Central memory CD8-positive, alpha-beta T cell (primary cell): Measurements from ENCODE around the gene PIP5KL1.
A peak's percentile ranks its signal among the peaks of the same experiment; 100 is the strongest.

Source experiments
- ATAC-seq: fragments of 150-1000 bp; cut with Tn5 transposase; replicated peaks from 2 replicates; pipeline ENCODE4 v1.10.0; 2022; ENCODE audit warnings: mild to moderate bottlenecking, moderate FRiP score, moderate number of reproducible peaks; ENCODE audit not compliant: poor library complexity, severe bottlenecking; ENCODE audit errors: extremely low read depth
- DNase-seq, 2 donors: peaks; one replicate each; pipeline ENCODE4 v3.0.0; 2021; ENCODE audit warnings: low spot score in 2 of 2
- H3K27ac Mint-ChIP-seq: one replicate; pipeline ENCODE4 v1.8.0; 2022; ENCODE audit warnings: low read depth, mild to moderate bottlenecking, moderate library complexity, mixed read lengths
- H3K27me3 Mint-ChIP-seq: one replicate; pipeline ENCODE4 v1.8.0; 2022; ENCODE audit warnings: mixed read lengths
- H3K36me3 Mint-ChIP-seq: one replicate; pipeline ENCODE4 v1.8.0; 2022; ENCODE audit warnings: mild to moderate bottlenecking, moderate library complexity, mixed read lengths; ENCODE audit not compliant: insufficient read depth
- H3K4me1 Mint-ChIP-seq: one replicate; pipeline ENCODE4 v1.8.0; 2022; ENCODE audit warnings: mixed read lengths
- H3K4me3 Mint-ChIP-seq: one replicate; pipeline ENCODE4 v1.8.0; 2022; ENCODE audit warnings: mild to moderate bottlenecking, moderate library complexity, mixed read lengths
- H3K9me3 Mint-ChIP-seq: one replicate; pipeline ENCODE4 v1.8.0; 2022; ENCODE audit warnings: mixed read lengths

Gene PIP5KL1

DNA sequence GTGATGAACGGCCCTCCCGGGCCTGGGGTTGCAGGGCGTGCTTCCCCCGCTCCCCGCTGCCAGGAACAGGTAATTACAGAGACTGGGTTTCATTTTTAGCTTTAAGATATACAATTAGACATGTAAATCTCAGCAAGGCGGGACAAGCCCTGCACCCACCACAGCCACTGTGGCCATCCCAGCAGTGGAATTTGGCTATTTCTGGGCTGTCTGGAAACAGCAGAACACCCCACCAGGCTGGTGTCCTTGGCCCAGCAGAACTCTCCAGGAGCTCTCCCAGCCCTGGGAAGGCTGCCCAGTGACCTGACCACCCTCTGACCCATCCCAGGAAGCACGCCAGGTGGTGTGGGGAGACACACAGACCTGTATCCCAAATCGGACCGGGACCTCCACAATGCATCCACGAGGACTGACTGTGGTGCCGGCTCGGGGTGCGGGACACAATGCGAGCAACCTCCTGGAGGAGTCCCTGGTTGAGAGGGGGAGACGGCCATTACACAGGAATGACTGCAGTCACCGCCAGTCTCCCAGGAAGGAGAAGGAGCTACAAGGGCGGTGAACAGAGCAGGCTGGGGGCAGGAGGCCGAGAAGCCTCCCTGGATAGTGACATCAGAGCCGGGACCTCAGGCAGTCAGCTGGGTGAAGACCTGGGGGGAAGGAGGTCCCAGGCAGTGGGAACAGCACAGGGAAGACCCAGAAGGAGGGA, 32.9 kb upstream of the PIP5KL1 start:
- Mint-ChIP-seq H3K27me3 (no peaks in the 10 kb centered on the region), H3K4me3 (peak overlapping the region; percentile 23), H3K9me3 (no peaks in the 10 kb centered on the region), H3K36me3 (peaks cover 27% of the 10 kb centered on the region), H3K4me1 (peaks cover 89% of the 10 kb centered on the region), H3K27ac (peak overlapping the region; percentile 59)
- DNase-seq (no peak), ATAC-seq (no peak)

DNA sequence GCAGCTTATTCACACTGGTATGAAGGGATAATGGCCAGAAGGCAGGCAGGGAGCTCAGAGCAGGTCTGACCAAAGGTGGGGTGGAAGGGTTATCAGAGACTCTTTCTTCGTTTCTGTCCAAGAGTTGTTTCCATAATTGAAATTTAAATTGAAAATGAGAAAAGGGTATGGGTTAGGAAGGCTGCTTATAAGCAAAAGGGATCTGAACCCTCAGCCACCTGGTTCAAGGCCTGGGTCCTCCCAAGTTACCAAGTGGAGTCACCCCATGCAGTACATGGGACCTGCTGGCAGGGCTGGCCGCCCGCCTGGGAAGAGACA, 32.4 kb upstream of the PIP5KL1 start:
- ATAC-seq (no peak), DNase-seq (no peak)
- H3K4me3 Mint-ChIP-seq: no peak overlapping the region
- H3K9me3 Mint-ChIP-seq: no peaks in the 10 kb centered on the region
- H3K36me3 Mint-ChIP-seq: peaks cover 26% of the 10 kb centered on the region
- H3K4me1 Mint-ChIP-seq: peaks cover 88% of the 10 kb centered on the region
- no peaks in the 10 kb centered on the region for H3K27me3 Mint-ChIP-seq
- H3K27ac Mint-ChIP-seq: peak overlapping the region; percentile 51

DNA sequence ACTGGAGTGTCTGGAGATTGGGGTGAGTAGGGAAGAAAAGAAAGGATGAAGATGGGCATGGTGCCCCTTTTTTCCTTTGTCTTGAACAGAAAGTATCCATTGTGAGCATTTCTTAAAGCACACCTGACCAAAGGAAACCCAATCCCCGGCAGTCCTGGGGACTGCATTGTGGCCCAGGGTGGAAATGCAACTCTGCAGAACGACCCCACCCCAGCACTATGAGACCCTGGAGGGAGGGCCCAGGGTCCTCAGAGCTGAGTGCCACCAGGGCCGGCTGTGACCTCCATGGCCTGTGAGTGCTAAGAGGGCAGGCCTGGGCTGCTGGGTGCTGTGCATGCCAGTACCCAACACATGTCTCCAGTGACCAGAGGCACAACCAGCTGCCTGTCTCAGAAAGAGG, 31.7 kb upstream of the PIP5KL1 start:
- no peaks in the 10 kb centered on the region for H3K9me3 Mint-ChIP-seq
- ATAC-seq (no peak), DNase-seq (no peak)
- no peak overlapping the region for H3K4me3 Mint-ChIP-seq
- H3K27ac Mint-ChIP-seq: peak overlapping the region; percentile 51
- no peaks in the 10 kb centered on the region for H3K27me3 Mint-ChIP-seq
- peaks cover 29% of the 10 kb centered on the region for H3K36me3 Mint-ChIP-seq
- H3K4me1 Mint-ChIP-seq: peaks cover 84% of the 10 kb centered on the region

DNA sequence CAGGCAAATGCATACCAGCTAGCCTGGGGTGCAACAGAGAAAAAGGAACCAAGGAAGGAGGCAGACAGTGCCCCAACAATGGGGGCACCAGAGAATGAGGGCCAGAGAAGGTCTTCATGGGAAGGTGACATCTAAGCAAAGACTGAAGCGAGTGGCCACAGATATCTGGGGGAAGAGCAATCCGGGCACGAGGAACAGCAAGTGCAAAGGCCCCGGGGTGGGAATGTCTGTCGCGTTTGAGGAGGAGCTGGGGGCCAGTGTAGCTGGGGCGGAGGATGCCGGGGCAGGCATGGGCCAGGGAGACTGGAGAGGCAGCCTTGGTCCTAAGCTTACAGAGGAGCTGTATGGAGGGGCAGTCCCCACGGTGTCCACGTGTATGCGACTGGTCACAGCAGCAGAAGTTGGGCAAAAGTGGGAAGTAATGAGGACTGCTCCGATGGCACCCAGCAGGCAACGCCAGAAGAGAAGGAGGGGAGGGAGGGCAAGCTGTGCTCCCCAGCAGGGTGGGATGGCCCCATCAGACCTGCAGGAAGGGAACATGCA, 31.1 kb upstream of the PIP5KL1 start:
- peaks cover 83% of the 10 kb centered on the region for H3K4me1 Mint-ChIP-seq
- no peaks in the 10 kb centered on the region for H3K9me3 Mint-ChIP-seq
- H3K36me3 Mint-ChIP-seq: peaks cover 27% of the 10 kb centered on the region
- no peaks in the 10 kb centered on the region for H3K27me3 Mint-ChIP-seq
- peak overlapping the region; percentile 85 for H3K27ac Mint-ChIP-seq
- no peak for ATAC-seq
- H3K4me3 Mint-ChIP-seq: peak overlapping the region; percentile 8
- no peak for DNase-seq

DNA sequence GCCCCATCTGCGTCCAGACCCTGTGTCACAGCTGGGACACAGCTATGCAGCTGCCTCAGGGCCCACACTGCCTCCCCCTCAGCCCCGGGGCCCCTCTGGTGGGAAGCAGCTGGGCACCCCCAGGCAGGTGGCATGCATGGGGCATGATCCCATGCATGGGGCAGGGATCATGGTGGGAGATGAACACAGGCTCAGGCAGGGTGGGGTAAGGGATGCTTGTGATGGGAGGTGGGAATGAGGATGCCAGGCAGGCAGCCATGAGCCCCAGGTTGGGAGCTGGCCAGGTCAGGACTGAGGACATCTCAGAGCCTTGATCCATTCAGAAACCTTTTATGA, 30.5 kb upstream of the PIP5KL1 start:
- DNase-seq (no peak), ATAC-seq (no peak)
- Mint-ChIP-seq H3K4me3 (peak overlapping the region; percentile 8), H3K27ac (peak overlapping the region; percentile 85), H3K27me3 (no peaks in the 10 kb centered on the region), H3K9me3 (no peaks in the 10 kb centered on the region), H3K4me1 (peaks cover 86% of the 10 kb centered on the region), H3K36me3 (peaks cover 25% of the 10 kb centered on the region)

DNA sequence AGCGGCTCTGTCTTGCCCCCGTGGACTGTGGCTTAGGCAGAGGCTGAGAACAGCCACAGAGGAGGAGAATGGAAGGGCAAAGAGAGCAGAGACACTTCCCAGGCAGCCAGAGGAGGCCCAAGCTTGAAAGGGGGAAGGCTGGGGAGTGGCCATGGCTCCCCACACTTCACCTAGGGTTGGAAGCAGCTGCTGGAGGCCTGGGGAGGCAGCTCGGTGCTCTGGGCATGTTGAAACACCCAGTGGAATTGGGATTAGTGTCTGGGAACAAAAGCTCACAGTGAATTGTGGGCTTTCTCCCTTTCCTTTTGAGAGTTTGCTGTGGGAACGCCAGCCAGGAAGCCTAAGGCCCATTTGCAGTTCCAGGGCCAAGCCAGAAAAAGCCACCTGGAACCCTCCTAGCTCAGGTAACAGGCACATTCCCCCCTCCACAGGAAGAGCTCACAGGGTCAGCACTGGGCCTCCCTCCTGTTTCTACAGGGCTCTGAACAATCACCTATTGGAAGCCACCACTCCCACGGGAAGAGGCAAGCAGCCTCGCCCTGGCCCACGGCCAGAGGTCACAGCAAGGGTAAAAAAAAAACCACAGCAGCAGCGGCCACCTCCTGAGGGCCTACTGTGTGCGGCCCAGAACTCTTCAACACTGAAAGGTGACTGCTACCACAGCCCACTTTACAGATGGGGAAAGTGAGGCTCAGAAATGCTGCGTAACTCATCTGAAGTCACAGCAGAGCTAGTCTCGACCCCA, 30.0 kb upstream of the PIP5KL1 start:
- H3K9me3 Mint-ChIP-seq: no peaks in the 10 kb centered on the region
- no peak for DNase-seq
- no peak for ATAC-seq
- peaks cover 24% of the 10 kb centered on the region for H3K36me3 Mint-ChIP-seq
- H3K4me3 Mint-ChIP-seq: peak overlapping the region; percentile 21
- no peaks in the 10 kb centered on the region for H3K27me3 Mint-ChIP-seq
- H3K4me1 Mint-ChIP-seq: peaks cover 87% of the 10 kb centered on the region
- peak overlapping the region; percentile 85 for H3K27ac Mint-ChIP-seq

DNA sequence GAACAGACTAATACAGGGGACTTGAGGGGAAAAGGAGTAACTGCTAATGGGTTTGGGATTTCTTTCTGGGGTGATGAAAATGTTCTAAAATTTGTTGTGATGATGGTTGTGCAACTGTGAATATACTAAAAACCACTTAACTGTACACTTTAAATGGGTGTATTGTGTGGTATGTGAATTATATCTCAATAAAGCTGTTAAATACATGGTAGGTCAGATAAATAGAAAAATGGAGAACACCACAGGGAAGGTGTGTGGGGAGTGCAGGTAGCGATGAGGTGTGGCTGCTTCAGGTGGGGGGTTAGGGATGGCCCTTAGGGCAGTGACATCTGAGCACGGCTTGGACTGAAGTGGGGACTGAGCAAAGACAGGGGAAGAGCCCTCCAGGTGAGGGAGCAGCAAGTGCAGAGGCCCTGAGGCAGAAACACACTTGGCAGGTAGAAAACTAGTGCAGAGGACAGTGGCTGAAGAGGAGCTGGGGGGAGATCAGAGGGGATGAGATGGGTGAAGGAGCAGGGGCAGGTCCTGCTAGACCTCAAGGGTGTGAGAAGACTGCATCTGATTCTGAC, 29.3 kb upstream of the PIP5KL1 start:
- peaks cover 86% of the 10 kb centered on the region for H3K4me1 Mint-ChIP-seq
- H3K27me3 Mint-ChIP-seq: no peaks in the 10 kb centered on the region
- H3K4me3 Mint-ChIP-seq: peak overlapping the region; percentile 21

DNA sequence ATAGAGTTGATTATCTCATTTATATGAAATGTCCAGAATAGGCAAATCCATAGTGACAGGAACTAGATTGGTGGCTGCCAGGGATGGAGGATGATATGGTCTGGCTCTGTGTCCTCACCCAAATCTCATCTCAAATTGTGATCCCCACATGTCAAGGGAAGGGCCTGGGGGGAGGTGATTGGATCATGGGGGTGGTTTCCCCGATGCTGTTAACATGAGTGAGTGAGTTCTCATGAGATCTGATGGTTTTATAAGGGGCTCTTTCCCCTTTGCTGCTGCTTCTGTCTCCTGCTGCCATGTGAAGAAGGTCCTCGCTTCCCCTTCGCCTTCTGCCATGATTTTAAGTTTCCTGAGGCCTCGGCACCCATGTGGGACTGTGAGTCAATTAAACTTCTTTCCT, 28.8 kb upstream of the PIP5KL1 start:
- Mint-ChIP-seq H3K4me3 (peak overlapping the region; percentile 21), H3K36me3 (peaks cover 26% of the 10 kb centered on the region), H3K27me3 (no peaks in the 10 kb centered on the region), H3K4me1 (peaks cover 86% of the 10 kb centered on the region), H3K9me3 (no peaks in the 10 kb centered on the region), H3K27ac (peak overlapping the region; percentile 85)
- DNase-seq (no peak), ATAC-seq (no peak)

More for the DNA sequence above, 29.3 kb upstream of the PIP5KL1 start:
- H3K27ac Mint-ChIP-seq: peak overlapping the region; percentile 85
- ATAC-seq (no peak), DNase-seq (no peak)
- H3K36me3 Mint-ChIP-seq: peaks cover 26% of the 10 kb centered on the region
- no peaks in the 10 kb centered on the region for H3K9me3 Mint-ChIP-seq

DNA sequence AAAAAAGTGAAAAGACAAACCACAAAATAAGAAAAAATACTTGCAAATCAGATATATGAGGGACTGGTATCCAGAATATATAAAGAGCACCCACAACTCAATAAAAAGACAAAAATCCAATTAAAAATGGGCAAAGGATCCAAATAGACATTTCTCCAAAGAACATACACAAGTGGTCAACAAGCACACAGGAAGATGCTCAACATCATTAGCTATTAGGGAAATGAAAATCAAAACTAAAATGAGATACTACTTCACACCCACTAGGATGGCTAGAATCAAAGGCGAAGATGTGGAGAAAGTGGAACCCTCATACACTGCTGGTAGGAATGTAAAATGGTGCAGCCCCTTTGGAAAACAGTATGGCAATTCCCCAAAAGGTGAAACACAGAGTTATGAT, 28.2 kb upstream of the PIP5KL1 start:
- peak overlapping the region; percentile 10 for H3K27ac Mint-ChIP-seq
- H3K4me1 Mint-ChIP-seq: peaks cover 86% of the 10 kb centered on the region
- H3K27me3 Mint-ChIP-seq: no peaks in the 10 kb centered on the region

DNA sequence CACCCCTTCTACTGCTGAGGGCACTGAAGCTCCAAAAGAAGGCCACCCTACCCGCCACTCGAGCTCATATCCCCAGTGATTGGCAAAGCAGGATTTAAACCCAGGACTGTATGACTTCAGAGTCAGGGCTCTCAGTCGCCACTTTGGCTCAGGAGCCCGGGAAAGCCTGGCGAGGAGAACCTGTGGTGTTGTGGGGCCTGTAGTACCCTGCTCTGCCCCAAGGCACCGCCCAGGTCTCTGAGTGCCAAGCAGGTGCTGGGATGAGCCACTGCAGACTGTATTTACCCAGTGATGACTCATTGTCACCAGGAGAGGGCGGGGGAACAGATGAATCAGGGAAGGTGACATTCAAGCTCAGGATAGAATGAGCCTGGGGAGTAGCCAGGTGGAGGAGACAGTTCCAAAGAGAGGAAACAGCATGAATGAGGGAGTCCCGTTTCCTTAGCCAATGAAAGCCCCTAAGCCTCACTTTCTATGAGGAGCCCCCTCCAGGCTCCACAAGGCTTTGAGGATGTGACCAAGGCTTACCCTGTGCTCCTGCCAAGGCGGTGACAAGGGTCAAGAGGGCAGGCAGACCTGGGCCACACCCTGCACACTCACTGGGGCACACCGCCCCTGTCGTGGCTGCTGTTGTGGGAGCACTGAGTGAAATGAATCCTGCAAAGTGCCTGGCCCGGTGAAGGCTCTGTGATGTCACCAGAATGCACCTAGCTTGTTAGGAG, 24.9 kb upstream of the PIP5KL1 start:
- peak; percentile 41 to 61 for DNase-seq
- no peaks in the 10 kb centered on the region for H3K27me3 Mint-ChIP-seq
- H3K27ac Mint-ChIP-seq: peak overlapping the region; percentile 81
- H3K4me3 Mint-ChIP-seq: peak overlapping the region; percentile 55
- peaks cover 27% of the 10 kb centered on the region for H3K36me3 Mint-ChIP-seq
- H3K9me3 Mint-ChIP-seq: no peaks in the 10 kb centered on the region
- ATAC-seq: peak; percentile 94
- H3K4me1 Mint-ChIP-seq: peaks cover 69% of the 10 kb centered on the region

More for the DNA sequence above, 28.2 kb upstream of the PIP5KL1 start:
- DNase-seq (no peak), ATAC-seq (no peak)
- H3K36me3 Mint-ChIP-seq: peaks cover 26% of the 10 kb centered on the region
- peak overlapping the region; percentile 21 for H3K4me3 Mint-ChIP-seq
- no peaks in the 10 kb centered on the region for H3K9me3 Mint-ChIP-seq

DNA sequence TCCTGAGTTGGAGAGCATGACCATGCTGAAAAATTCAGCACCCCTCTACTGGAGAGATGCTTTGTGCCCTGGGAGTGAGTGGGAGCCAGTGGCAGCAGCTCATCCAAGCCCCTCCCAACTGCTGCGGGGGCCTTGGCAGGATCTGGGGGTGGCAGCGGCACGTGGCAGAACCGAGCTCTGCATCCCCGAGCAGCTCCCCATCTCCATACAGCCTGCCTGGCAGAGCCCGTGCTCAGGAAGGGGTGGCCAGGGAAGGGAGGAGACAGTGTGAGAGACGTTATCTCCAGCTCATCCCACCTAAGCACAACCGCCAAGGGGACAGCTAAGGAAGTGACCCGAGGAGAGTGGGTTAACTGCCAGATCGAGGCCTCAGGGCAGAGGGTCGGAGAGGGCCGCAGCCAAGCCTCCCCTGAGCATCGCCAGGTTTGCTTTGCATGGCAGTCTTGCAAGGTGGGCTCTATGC, 24.3 kb upstream of the PIP5KL1 start:
- H3K27ac Mint-ChIP-seq: peak overlapping the region; percentile 81
- DNase-seq (no peak), ATAC-seq (no peak)
- H3K4me3 Mint-ChIP-seq: peak overlapping the region; percentile 55
- no peaks in the 10 kb centered on the region for H3K27me3 Mint-ChIP-seq
- peaks cover 68% of the 10 kb centered on the region for H3K4me1 Mint-ChIP-seq
- no peaks in the 10 kb centered on the region for H3K9me3 Mint-ChIP-seq
- H3K36me3 Mint-ChIP-seq: peaks cover 27% of the 10 kb centered on the region

DNA sequence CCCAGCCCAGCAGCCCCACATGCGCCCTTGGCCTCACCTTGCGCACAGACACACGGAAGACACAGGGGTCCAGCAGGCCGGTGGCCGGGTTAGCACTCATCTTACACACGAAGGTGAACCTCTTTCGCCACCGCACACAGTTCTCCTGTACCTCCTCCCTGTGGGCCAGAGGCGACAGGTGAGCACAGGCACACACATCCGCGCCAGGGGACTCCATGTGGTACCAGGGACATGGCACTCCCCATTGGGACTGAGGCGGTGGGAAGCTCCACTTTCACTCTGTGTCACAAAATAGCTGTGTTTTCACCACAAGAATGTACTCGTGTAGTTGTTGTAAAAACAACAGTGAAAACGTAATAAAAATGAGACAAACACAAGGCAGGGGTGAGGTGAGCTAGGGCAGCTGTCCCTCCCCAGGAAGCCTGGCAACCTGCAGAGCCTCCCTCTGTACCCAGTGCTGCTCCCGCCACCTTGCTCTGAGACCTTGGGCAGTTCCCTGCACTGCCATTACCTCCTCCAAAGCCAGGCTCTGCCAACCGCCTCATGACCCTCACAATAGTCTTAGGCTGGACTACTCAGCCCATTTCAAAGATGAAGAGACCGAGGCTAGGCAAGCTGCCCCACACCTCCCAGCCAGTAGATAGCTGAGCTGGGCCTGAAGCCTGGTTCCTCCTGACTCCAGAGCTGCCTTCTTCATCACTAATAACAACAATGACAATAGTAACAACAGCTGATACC, 23.4 kb upstream of the PIP5KL1 start:
- DNase-seq (no peak), ATAC-seq (peak; percentile 7)
- H3K4me1 Mint-ChIP-seq: peaks cover 59% of the 10 kb centered on the region
- H3K4me3 Mint-ChIP-seq: peak overlapping the region; percentile 18
- peaks cover 26% of the 10 kb centered on the region for H3K36me3 Mint-ChIP-seq
- no peaks in the 10 kb centered on the region for H3K27me3 Mint-ChIP-seq
- H3K9me3 Mint-ChIP-seq: no peaks in the 10 kb centered on the region
- H3K27ac Mint-ChIP-seq: peak overlapping the region; percentile 81
